ENCODE measurements around the gene ABHD18. TPM values are rescaled to one million over a fixed set of nuclear protein-coding genes. Genes with fewer than 3 reads are reported as not detected.

The ABHD18 gene
- polyA plus RNA-seq, 1 donor from 2014 or later: 17.5 TPM

DNA sequence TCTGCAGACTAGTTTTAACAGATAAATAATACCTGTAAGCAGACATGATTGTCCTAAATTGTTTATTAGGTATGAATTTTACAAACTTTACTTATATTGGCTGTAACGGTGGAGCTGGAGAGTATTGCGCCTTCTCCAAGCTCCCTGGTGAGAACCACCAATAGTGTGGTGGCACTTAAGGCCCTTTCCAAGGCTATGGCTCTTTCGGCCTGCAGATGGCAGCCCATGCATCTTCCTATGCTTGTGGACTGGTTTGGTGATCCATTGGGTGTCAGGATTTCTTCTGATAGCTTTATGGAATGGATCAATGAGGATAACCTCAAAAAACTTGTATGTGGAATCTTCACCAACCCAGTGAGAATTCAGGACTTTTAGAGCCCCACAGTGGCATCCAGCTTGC is 103.7 kb downstream of the ABHD18 start:
- no peaks in the 10 kb centered on the region for H4K20me1 ChIP-seq (ENCODE audit: insufficient read depth)
- no peak overlapping the region for H3K9ac ChIP-seq (ENCODE audit: low read length)
- H3K79me2 ChIP-seq (replicated peaks; ENCODE audit: insufficient read depth, low read length): peaks cover 28% of the 10 kb centered on the region
- no peak overlapping the region for H3K4me3 ChIP-seq (ENCODE audit: low read length)
- TF ChIP-seq REST (IDR thresholded peaks at IDR 0.05; ENCODE audit: borderline replicate concordance): no peak
- TF ChIP-seq TAF1 (IDR thresholded peaks at IDR 0.05; ENCODE audit: low read depth): no peak
- no peak for TF ChIP-seq EZH2 (IDR thresholded peaks at IDR 0.05; ENCODE audit: borderline replicate concordance, insufficient read depth, low read length, poor library complexity, severe bottlenecking)
- no peak for TF ChIP-seq EP300 (conservative IDR thresholded peaks at IDR 0.05; ENCODE audit: poor library complexity, severe bottlenecking)
- no peak for TF ChIP-seq MXI1 (conservative IDR thresholded peaks at IDR 0.05; ENCODE audit: poor library complexity, severe bottlenecking)
- H3K27me3 ChIP-seq (ENCODE audit: insufficient read depth, low read depth, low read length): no peaks in the 10 kb centered on the region
- H2AFZ ChIP-seq (ENCODE audit: low read depth, low read length): no peak overlapping the region
- no peaks in the 10 kb centered on the region for H3K9me3 ChIP-seq (ENCODE audit: low read length)
- H3K9me2 ChIP-seq (ENCODE audit: insufficient read depth, low read length): no peaks in the 10 kb centered on the region
- no peaks in the 10 kb centered on the region for H3F3A ChIP-seq (ENCODE audit: insufficient read depth, low read length, poor library complexity, severe bottlenecking)
- H3K4me2 ChIP-seq (ENCODE audit: low read length): no peak overlapping the region
- H3K27ac ChIP-seq (ENCODE audit: low read length): no peak overlapping the region
- H3K36me3 ChIP-seq (ENCODE audit: insufficient read depth, low read length): no peaks in the 10 kb centered on the region

DNA sequence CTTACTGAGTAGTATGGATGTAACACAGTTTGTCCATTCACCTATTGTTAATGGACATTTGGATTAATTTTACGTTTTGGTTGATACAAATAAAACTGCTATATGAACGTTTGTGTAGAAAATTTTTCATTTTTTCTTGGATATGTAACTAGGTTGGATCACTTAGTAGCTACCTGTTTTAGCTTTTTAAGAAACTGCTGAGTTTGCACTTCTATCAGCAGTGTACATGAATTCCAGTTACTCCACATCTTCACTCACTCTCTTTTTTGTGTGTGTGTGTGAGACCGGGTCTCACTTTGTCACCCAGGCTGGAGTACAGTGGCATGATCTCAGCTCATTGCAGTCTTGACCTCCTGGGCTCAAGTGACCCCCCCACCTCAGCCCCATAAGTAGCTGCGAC is 111.3 kb downstream of the ABHD18 start:
- H3K4me3 ChIP-seq (ENCODE audit: low read length): no peak overlapping the region
- no peak overlapping the region for H3K4me2 ChIP-seq (ENCODE audit: low read length)
- TF ChIP-seq SMC3 (conservative IDR thresholded peaks at IDR 0.05; ENCODE audit: poor library complexity) (no peak), RAD21 (conservative IDR thresholded peaks at IDR 0.05) (no peak), POLR2AphosphoS5 (IDR thresholded peaks at IDR 0.05) (no peak), REST (IDR thresholded peaks at IDR 0.05; ENCODE audit: borderline replicate concordance) (no peak), MXI1 (conservative IDR thresholded peaks at IDR 0.05; ENCODE audit: poor library complexity, severe bottlenecking) (no peak), TAF1 (IDR thresholded peaks at IDR 0.05; ENCODE audit: low read depth) (no peak), EP300 (conservative IDR thresholded peaks at IDR 0.05; ENCODE audit: poor library complexity, severe bottlenecking) (no peak), CTCF (IDR thresholded peaks at IDR 0.05; ENCODE audit: poor library complexity, severe bottlenecking) (no peak), EZH2 (IDR thresholded peaks at IDR 0.05; ENCODE audit: borderline replicate concordance, insufficient read depth, low read length, poor library complexity, severe bottlenecking) (no peak)
- peaks cover 3% of the 10 kb centered on the region for H3K36me3 ChIP-seq (ENCODE audit: insufficient read depth, low read length)
- peaks cover 4% of the 10 kb centered on the region for H3K79me2 ChIP-seq (replicated peaks; ENCODE audit: insufficient read depth, low read length)
- no peak overlapping the region for H2AFZ ChIP-seq (ENCODE audit: low read depth, low read length)
- H3K27ac ChIP-seq (ENCODE audit: low read length): no peak overlapping the region
- H3K27me3 ChIP-seq (ENCODE audit: insufficient read depth, low read depth, low read length): no peaks in the 10 kb centered on the region
- H3K9ac ChIP-seq (ENCODE audit: low read length): no peak overlapping the region
- no peaks in the 10 kb centered on the region for H3K9me2 ChIP-seq (ENCODE audit: insufficient read depth, low read length)
- H4K20me1 ChIP-seq (ENCODE audit: insufficient read depth): no peaks in the 10 kb centered on the region
- no peaks in the 10 kb centered on the region for H3F3A ChIP-seq (ENCODE audit: insufficient read depth, low read length, poor library complexity, severe bottlenecking)
- H3K9me3 ChIP-seq (ENCODE audit: low read length): no peaks in the 10 kb centered on the region

Other genes with a start within 250 kb of the ABHD18 start
- gene SLC25A31, start 235.0 kb upstream of the ABHD18 start, polyA plus RNA-seq: 0.28 TPM in 1 of 2 replicates, not detected in the other
- gene HSPA4L, start 183.1 kb upstream of the ABHD18 start, polyA plus RNA-seq: 12.5 and 13.0 TPM in 2 replicates
- 10.5 and 13.9 TPM in 2 replicates for gene PLK4, start 84.5 kb upstream of the ABHD18 start, polyA plus RNA-seq
- gene MFSD8, start 233 bp upstream of the ABHD18 start, polyA plus RNA-seq: 84.5 and 92.9 TPM in 2 replicates
- gene LARP1B, start 95.9 kb downstream of the ABHD18 start, polyA plus RNA-seq: 29.9 and 30.8 TPM in 2 replicates